Activated T-helper 17 cell treated with anti-CD3 and anti-CD28 coated beads, Interleukin-2, amount 50 U/mL, for 72 hours (primary cell): ENCODE results near the gene SLC10A7. TPM values are rescaled to one million over a fixed set of nuclear protein-coding genes. Genes with fewer than 3 reads are reported as not detected.

ENCODE experiments used
- ATAC-seq: fragments of 150-1000 bp; cut with Tn5 transposase; replicated peaks from 2 replicates; pipeline ENCODE4 v1.10.0; 2021; ENCODE audit warnings: mild to moderate bottlenecking, moderate library complexity
- H3K27ac Mint-ChIP-seq: one replicate; pipeline ENCODE4 v1.8.0; 2022; ENCODE audit warnings: mixed read lengths
- H3K27me3 Mint-ChIP-seq: one replicate; pipeline ENCODE4 v1.8.0; 2022; ENCODE audit warnings: mixed read lengths
- H3K36me3 Mint-ChIP-seq: one replicate; pipeline ENCODE4 v1.8.0; 2022; ENCODE audit warnings: low read depth, mild to moderate bottlenecking, mixed read lengths
- H3K4me1 Mint-ChIP-seq: one replicate; pipeline ENCODE4 v1.8.0; 2022; ENCODE audit warnings: mixed read lengths
- H3K4me3 Mint-ChIP-seq: one replicate; pipeline ENCODE4 v1.8.0; 2022; ENCODE audit warnings: mild to moderate bottlenecking, mixed read lengths
- H3K9me3 Mint-ChIP-seq: one replicate; pipeline ENCODE4 v1.8.0; 2022; ENCODE audit warnings: mixed read lengths
- total RNA-seq, 2 donors: library from RNA; stranded (reverse); gene quantifications; one replicate each; pipeline ENCODE4 v1.2.3, GENCODE V29; 2022

SLC10A7 gene
- total RNA-seq, 2 donors from 2014 or later: 13.0 to 17.5 TPM

- Mint-ChIP-seq H3K9me3 (peaks cover 11% of the 10 kb centered on the region), H3K27ac (no peak overlapping the region), H3K4me3 (no peak overlapping the region), H3K36me3 (peaks cover 21% of the 10 kb centered on the region), H3K27me3 (no peaks in the 10 kb centered on the region), H3K4me1 (peaks cover 14% of the 10 kb centered on the region)
- no peak for ATAC-seq
Measured at GRCh38 chr4:146478009-146478408, 43.7 kb downstream of the SLC10A7 start.

- H3K27me3 Mint-ChIP-seq: no peaks in the 10 kb centered on the region
- no peak overlapping the region for H3K27ac Mint-ChIP-seq
- peaks cover 14% of the 10 kb centered on the region for H3K4me1 Mint-ChIP-seq
- peaks cover 10% of the 10 kb centered on the region for H3K9me3 Mint-ChIP-seq
- no peak for ATAC-seq
- H3K4me3 Mint-ChIP-seq: no peak overlapping the region
- H3K36me3 Mint-ChIP-seq: peaks cover 12% of the 10 kb centered on the region
Measured at GRCh38 chr4:146477054-146477453, 44.7 kb downstream of the SLC10A7 start.

- no peak for ATAC-seq
- no peak overlapping the region for H3K4me3 Mint-ChIP-seq
- H3K36me3 Mint-ChIP-seq: no peaks in the 10 kb centered on the region
- no peak overlapping the region for H3K27ac Mint-ChIP-seq
- no peaks in the 10 kb centered on the region for H3K9me3 Mint-ChIP-seq
- H3K27me3 Mint-ChIP-seq: no peaks in the 10 kb centered on the region
- peaks cover 6% of the 10 kb centered on the region for H3K4me1 Mint-ChIP-seq
Measured at GRCh38 chr4:146472404-146472803, 49.3 kb downstream of the SLC10A7 start.

GRCh38 chr4:146470604-146471003, 51.1 kb downstream of the SLC10A7 start:
- no peaks in the 10 kb centered on the region for H3K4me1 Mint-ChIP-seq
- H3K27ac Mint-ChIP-seq: no peak overlapping the region
- no peaks in the 10 kb centered on the region for H3K36me3 Mint-ChIP-seq
- H3K9me3 Mint-ChIP-seq: no peaks in the 10 kb centered on the region
- no peak for ATAC-seq
- no peaks in the 10 kb centered on the region for H3K27me3 Mint-ChIP-seq
- H3K4me3 Mint-ChIP-seq: no peak overlapping the region

- H3K27me3 Mint-ChIP-seq: no peaks in the 10 kb centered on the region
- H3K9me3 Mint-ChIP-seq: no peaks in the 10 kb centered on the region
- no peak overlapping the region for H3K27ac Mint-ChIP-seq
- no peak for ATAC-seq
- no peaks in the 10 kb centered on the region for H3K4me1 Mint-ChIP-seq
- H3K4me3 Mint-ChIP-seq: no peak overlapping the region
- no peaks in the 10 kb centered on the region for H3K36me3 Mint-ChIP-seq
Measured at GRCh38 chr4:146469022-146469421, 52.7 kb downstream of the SLC10A7 start.

- no peaks in the 10 kb centered on the region for H3K4me1 Mint-ChIP-seq
- no peak overlapping the region for H3K27ac Mint-ChIP-seq
- H3K9me3 Mint-ChIP-seq: no peaks in the 10 kb centered on the region
- no peak overlapping the region for H3K4me3 Mint-ChIP-seq
- no peaks in the 10 kb centered on the region for H3K27me3 Mint-ChIP-seq
- ATAC-seq: peak; percentile 34
- no peaks in the 10 kb centered on the region for H3K36me3 Mint-ChIP-seq
Measured at GRCh38 chr4:146465628-146466027, 56.1 kb downstream of the SLC10A7 start.

GRCh38 chr4:146462251-146462650, 59.5 kb downstream of the SLC10A7 start:
- Mint-ChIP-seq H3K4me1 (peaks cover 13% of the 10 kb centered on the region), H3K36me3 (peaks cover 7% of the 10 kb centered on the region), H3K4me3 (no peak overlapping the region), H3K27ac (no peak overlapping the region), H3K27me3 (no peaks in the 10 kb centered on the region), H3K9me3 (peaks cover 3% of the 10 kb centered on the region)
- ATAC-seq: no peak

- Mint-ChIP-seq H3K27ac (peak overlapping the region; percentile 88), H3K27me3 (no peaks in the 10 kb centered on the region), H3K36me3 (peaks cover 7% of the 10 kb centered on the region), H3K4me3 (peak overlapping the region; percentile 69), H3K9me3 (peaks cover 6% of the 10 kb centered on the region), H3K4me1 (peaks cover 13% of the 10 kb centered on the region)
- ATAC-seq: peak; percentile 96
Measured at GRCh38 chr4:146458594-146458993, 63.1 kb downstream of the SLC10A7 start.

GRCh38 chr4:146456681-146457080, 65.1 kb downstream of the SLC10A7 start:
- Mint-ChIP-seq H3K27ac (no peak overlapping the region), H3K27me3 (no peaks in the 10 kb centered on the region), H3K4me1 (peaks cover 13% of the 10 kb centered on the region), H3K36me3 (peaks cover 7% of the 10 kb centered on the region), H3K4me3 (no peak overlapping the region), H3K9me3 (peaks cover 6% of the 10 kb centered on the region)
- no peak for ATAC-seq

- ATAC-seq: no peak
- Mint-ChIP-seq H3K4me3 (no peak overlapping the region), H3K36me3 (peaks cover 2% of the 10 kb centered on the region), H3K9me3 (peaks cover 4% of the 10 kb centered on the region), H3K27ac (no peak overlapping the region), H3K27me3 (no peaks in the 10 kb centered on the region), H3K4me1 (peaks cover 26% of the 10 kb centered on the region)
Measured at GRCh38 chr4:146453181-146453807, 68.4 kb downstream of the SLC10A7 start.

- Mint-ChIP-seq H3K27ac (peak overlapping the region; percentile 75), H3K4me1 (peaks cover 20% of the 10 kb centered on the region), H3K36me3 (peaks cover 8% of the 10 kb centered on the region), H3K4me3 (peak overlapping the region; percentile 54), H3K27me3 (no peaks in the 10 kb centered on the region), H3K9me3 (peaks cover 9% of the 10 kb centered on the region)
- ATAC-seq: peak; percentile 90
Measured at GRCh38 chr4:146450524-146450923, 71.2 kb downstream of the SLC10A7 start.

- no peak overlapping the region for H3K27ac Mint-ChIP-seq
- ATAC-seq: no peak
- H3K9me3 Mint-ChIP-seq: peaks cover 6% of the 10 kb centered on the region
- H3K27me3 Mint-ChIP-seq: no peaks in the 10 kb centered on the region
- H3K4me3 Mint-ChIP-seq: no peak overlapping the region
- peaks cover 11% of the 10 kb centered on the region for H3K36me3 Mint-ChIP-seq
- peaks cover 20% of the 10 kb centered on the region for H3K4me1 Mint-ChIP-seq
Measured at GRCh38 chr4:146446555-146446954, 75.2 kb downstream of the SLC10A7 start.

GRCh38 chr4:146445198-146446150, 76.3 kb downstream of the SLC10A7 start:
- no peak for ATAC-seq
- peaks cover 6% of the 10 kb centered on the region for H3K9me3 Mint-ChIP-seq

GRCh38 chr4:146443525-146443924, 78.2 kb downstream of the SLC10A7 start:
- no peak overlapping the region for H3K4me3 Mint-ChIP-seq
- H3K27me3 Mint-ChIP-seq: no peaks in the 10 kb centered on the region
- peaks cover 6% of the 10 kb centered on the region for H3K9me3 Mint-ChIP-seq
- H3K4me1 Mint-ChIP-seq: no peaks in the 10 kb centered on the region
- no peak for ATAC-seq
- H3K36me3 Mint-ChIP-seq: peaks cover 11% of the 10 kb centered on the region
- H3K27ac Mint-ChIP-seq: no peak overlapping the region

More at GRCh38 chr4:146445198-146446150, 76.3 kb downstream of the SLC10A7 start:
- Mint-ChIP-seq H3K36me3 (peaks cover 11% of the 10 kb centered on the region), H3K27ac (no peak overlapping the region), H3K4me1 (peaks cover 10% of the 10 kb centered on the region), H3K27me3 (no peaks in the 10 kb centered on the region), H3K4me3 (no peak overlapping the region)

GRCh38 chr4:146442801-146443200, 78.9 kb downstream of the SLC10A7 start:
- no peak overlapping the region for H3K27ac Mint-ChIP-seq
- H3K36me3 Mint-ChIP-seq: peaks cover 11% of the 10 kb centered on the region
- H3K4me3 Mint-ChIP-seq: no peak overlapping the region
- H3K9me3 Mint-ChIP-seq: peaks cover 6% of the 10 kb centered on the region
- ATAC-seq: no peak
- H3K4me1 Mint-ChIP-seq: no peaks in the 10 kb centered on the region
- H3K27me3 Mint-ChIP-seq: no peaks in the 10 kb centered on the region
